HG03460 (cell line): ENCODE results near the gene FAM78B.

Experiments used
- ATAC-seq: cut with Tn5 transposase; IDR thresholded peaks from one replicate; pipeline ENCODE4 v1.9.1; 2021; ENCODE audit not compliant: unreplicated experiment

The FAM78B gene

DNA sequence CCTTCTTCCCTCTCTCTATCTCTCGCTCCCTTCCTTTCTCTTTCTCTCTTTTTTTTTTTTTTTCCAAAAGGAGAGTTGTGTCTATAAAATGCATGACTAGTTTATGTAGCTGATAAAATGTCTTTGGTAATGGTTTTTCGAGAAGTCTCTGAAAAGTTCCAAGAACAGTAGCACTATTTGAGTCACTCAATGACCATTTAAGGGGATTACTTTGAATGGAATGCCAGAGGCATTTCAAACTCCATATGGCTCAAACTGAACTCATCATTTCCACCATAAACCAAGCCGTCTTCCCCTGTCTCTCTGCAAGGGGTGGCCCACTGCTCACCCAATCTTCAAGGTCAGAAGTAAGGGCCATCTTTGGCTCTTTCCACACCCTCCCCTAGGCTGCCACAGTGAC, 93.3 kb downstream of the FAM78B start:
- ATAC-seq, result no peak

DNA sequence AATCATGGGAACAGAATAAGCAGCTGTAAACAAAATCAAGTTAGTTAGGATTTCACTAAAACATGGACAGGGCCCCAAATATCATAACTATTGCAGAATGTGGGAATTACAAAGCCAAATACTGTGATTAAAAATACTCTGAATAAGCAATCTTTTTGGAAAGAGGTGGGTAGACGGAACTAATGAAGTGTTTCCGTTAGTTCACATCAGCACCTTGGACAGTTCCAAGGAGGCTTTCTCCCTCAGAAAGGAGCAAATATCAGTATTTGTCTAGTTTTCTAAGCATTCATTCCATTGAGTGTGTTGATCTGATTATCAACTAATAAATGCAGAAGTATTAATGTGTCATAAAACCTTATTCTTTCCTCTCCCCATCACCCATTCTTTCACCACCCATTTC, 97.4 kb downstream of the FAM78B start:
- ATAC-seq, result no peak

DNA sequence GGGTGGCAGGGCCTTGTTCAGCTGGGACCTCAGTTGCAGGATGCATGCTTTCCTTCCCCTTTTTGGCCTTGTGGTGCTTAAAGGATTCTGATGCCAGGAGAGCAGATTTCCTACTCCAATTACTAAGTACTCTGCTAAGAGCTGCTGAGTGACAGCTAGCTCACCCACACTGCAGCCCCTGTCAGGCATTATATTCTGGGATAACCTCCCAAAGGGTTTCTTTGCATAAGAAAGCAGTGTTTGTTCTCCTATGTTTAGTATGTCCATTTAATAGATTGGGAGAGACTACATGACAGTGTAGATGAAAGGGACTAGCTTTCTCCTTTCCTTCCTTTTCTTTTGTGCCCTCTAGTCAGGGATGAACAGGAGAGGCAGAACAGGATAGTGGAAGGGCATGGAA, 100.7 kb downstream of the FAM78B start:
- no peak for ATAC-seq

DNA sequence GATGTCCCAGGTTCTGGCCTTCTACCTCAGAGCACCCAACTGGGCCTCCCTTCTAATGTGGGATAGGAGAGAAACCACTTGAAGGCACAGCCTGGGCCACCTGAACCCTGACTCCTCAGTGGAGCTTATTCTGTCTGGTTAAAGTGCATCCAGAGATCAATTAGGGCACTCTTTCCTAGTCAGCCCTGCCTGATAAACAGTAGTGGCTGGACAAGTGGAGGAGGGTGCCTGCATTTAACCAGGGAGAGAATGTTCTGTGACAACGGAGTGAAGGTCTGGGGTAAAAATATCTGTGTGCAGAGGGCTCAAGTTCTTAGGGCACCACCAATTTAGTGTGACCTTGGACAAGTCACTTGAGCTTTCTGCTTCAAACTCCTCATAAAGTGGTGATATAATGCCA, 101.8 kb downstream of the FAM78B start:
- ATAC-seq, result no peak

DNA sequence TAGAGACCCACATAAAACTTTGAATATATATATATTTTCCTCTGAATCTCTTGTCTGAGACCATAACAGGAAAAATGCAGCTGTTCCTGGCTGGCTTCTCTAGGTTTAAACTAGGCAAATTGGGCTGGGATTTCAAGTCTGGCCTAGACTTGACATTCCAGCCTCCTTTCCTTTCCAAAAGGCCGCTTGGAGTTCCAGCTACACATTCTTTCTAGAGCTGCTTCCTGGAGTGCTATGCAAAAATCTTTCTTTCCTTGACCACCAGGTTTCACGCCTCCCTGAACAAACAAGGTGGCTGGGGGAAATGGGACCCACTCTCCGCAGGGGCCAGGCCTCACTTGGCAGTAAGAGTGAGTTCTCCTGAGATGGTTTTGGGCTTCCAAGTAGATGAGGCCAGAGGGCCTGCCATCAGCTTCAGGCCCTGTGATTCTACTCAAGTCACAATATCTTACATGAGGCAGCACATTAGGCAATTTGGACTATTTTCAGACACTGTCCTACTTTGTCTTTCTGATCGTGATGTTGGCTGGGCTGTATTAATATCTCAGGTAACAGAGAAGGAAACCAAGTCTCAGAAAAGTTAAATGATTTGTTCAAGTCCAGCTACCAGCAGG, 102.4 kb downstream of the FAM78B start:
- ATAC-seq, result no peak

DNA sequence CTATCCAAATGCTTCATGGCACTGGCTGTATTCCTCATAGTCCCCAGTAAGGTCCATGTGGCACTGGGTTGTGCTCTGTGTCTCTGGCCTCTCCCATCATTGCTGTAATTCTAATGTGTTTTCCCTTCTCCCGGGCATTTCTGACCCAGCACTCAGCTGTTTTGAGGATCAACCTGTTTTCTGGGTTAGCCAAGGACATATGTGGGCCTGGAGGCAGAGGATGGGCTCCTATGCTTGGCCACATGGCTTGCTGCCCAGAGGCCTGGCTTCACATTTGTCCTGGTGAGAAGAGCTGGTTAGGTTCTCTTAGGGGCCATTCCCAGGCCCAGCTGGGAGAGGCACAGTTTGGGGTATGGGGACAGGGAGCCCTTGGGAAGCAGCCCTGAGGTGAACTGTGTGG, 103.1 kb downstream of the FAM78B start:
- no peak for ATAC-seq

DNA sequence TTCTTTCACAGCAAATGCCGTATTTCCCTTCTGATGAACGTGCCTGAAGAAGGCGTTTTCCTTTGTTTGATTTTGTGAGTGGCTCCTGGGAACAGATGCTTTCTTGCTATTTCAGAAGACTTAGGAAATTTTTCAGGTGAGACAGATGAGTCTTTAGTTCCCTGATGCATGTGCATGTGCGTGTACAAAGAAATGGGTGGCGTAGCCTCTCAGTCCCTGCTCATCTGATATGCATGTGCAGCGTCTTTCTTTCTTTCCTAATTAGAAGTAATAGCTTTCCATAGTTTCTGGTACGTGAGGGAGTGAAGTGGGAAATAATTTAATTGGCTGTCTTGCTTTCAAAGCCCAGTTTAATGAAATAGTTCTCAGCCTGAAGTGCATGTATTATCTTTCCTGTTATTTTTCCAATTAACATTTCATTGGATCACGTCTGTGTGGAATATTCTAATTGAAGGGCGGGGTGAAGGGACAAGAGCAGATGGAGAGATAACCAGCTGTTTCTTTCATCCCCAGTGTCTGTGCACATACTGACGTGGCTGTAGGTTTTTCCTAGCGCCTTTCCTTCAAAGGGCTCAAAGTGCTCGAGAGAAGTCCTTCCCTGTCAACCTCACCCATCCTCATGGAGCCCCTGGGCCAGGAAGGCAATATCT, 104.3 kb downstream of the FAM78B start:
- no peak for ATAC-seq

DNA sequence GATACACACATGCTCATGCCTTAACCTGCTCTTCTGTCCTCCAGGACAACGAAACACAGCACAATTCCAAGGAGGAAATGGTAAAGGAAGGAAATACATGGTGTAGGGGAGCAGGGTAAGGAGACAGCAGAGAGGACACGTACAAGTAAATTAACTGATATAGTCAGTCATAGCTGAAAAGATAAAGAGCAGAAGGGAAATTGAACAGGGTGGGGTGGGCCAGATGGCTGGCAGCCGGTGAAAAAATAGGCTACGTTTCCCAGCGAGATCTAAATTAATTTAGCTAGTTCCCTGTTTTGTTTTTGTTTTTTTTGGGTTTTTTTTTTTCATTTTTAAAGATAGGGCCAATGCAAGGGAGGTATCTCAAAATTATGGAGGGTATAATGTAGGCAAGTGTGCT, 109.2 kb downstream of the FAM78B start:
- no peak for ATAC-seq

DNA sequence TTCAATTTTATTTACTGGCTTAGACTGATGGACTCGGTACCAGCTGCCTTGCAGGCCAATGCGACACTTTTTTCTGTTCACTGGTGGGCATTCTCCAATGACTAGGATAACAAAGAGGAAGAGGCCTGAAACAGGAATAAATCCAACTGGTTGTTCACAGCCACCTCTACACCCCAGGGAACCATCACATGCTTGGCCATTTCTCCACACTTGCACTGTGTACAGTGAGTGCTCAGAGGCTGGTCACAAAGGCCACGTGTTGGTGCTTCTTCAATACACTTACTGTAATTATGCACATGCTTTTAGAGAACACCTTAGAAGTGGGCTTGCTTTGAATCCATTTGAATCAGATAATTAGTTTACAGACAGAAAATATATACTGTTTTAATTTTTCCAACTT, 113.4 kb downstream of the FAM78B start:
- no peak for ATAC-seq

DNA sequence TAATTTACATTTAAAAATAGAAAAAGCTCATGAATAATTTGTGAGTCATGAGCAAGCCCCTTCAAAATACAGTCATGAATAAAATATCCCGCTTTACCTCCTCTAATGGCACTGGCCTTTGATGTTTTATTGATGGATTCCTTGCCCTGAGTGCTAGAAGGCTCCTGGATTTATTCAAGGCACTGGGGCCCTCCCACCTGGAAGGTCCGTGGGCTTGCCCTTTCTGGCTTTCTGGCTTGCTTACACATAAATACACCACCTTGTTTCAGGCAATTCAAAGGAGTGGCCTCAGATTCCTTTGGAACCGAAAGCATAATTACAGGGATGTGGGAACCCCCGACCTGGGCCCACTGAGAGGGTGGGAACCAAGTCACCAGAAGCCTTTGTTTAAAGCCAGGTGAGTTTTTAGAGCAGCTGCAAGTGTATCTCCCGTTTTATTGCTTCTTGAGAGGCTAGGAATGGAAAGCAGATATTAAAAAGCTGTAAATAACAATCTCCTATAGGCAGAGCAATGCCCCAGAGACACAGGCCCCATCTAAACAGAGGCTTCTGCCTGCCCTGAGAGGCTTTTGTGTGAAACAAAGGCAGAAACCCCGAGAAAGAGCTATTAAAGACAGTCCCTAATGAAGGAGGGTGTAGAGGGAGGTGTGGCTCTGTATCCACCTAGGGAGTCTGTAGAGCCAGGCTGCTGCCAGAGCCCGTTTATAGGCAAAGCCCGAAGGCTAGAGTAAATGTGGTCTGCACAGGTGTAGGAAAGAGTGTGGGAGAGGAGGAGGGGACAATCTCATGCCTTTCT, 126.4 kb downstream of the FAM78B start:
- no peak for ATAC-seq

DNA sequence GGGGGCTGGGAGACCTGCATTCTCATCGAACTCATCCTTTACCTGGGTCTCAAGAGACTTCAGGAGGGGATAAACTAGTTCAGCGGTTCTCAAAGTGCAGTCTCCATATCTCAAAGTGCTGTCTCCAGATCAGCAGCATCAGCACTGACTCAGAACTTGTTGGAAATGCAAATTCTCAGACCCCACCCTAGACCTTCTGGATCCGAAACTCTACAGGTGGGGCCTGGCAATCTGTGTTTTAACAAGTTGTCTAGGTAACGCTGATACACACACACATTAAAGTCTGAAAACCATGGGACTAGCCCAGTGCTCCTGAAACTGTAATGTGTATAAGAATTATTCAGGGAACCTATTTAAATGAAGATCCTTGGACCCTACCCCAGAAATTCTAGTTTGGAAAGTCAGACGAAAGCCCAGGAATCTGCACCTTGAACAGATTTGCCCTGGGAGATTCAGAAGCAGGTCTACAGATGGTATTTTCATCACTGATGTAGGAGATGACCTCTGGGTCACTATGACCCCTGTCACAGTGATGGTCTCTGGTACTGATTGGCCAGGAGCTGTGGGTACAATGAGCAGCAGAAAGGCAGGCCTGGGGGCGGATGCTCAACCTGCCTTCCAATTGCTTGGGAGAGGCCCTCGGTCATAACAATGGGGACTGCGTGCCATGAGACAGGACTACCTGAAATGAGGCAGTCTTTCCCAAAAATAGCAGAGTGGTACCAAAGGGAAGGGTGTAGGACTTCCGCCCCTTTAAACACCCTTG, 127.2 kb downstream of the FAM78B start:
- ATAC-seq, result no peak

DNA sequence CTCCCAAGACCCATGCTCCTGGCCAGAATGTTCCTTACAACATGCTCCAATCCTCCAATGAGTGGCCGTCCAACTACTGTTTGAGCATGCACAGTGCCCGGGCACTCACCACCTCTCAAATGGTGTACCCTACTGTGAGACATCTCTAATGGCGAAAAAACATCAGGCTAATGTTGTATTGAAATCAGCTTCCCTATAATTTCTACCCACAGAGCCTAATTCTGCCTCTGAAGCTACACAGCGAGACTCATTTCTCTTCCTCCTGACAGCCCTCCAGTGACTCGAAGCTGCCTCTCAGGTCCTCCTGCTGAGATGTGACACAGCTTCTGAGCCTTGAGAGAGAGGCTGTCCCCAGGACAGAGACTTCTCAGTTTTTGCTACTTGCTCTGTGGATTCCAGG, 130.7 kb downstream of the FAM78B start:
- no peak for ATAC-seq

DNA sequence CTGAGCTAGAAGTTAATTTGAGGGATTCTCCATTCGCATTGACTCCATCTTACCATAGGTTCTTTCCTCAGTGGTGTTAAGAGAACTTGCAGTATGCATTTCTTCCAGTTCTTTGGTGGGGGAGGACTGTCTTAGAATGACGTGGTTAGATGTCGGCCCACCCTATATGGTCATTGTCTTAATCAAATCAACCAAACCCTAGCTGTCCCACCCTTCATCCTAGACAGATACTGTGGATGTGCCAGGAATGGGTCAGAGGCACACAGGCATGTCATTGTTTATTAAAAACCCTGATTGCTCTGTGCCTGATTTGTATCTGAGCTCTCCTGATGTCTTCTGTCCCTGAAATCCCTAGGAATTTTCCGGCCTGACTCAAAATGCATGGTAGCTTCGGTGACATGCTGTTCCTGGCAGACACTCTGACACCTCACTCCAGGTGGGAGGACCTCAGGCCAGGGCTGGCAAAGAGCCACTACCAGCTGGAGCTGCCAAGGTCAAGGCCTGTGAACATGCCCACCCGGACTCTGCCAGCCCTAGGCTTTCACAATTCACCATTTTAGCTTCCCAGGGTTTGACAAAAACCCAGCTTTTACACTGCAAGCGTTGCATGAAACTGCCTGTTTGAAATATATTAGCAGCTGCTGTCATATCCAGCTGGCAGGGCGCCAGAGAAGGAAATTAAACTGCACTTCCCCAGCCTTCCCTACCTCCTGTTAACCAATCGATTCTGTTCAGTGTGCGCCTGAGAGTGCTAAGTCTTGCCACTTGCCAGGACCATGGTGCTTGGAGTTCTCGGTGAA, 134.0 kb downstream of the FAM78B start:
- no peak for ATAC-seq

DNA sequence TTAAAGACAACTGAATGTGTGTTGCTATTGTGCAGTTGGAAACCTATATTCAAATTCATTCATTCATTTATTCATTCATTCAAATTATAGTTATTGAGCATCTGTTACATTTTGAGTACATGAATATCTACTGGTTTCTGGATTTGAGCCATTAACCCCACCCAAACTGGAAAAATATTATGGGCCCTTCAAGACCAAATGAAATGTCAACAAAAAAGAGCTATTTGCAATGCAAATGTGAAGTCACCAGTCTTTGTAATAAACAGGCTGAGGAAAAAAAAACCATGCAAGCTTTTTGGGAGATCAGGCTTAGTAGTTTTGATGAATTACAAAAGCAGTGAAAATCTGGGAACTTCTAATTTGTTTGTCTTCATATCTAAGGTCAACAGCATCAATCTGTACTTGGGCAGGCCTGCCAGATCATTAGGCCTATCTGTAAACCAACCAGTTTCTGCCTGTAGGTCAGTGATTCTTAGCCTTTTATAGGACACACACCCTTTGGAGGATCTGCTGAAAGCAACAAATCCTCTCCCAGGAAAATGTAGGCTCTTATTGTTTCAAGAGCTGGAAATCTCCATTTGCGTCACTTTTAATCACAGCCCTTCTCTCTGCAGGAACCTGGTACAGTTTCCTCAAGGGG, 134.7 kb downstream of the FAM78B start:
- ATAC-seq, result no peak

DNA sequence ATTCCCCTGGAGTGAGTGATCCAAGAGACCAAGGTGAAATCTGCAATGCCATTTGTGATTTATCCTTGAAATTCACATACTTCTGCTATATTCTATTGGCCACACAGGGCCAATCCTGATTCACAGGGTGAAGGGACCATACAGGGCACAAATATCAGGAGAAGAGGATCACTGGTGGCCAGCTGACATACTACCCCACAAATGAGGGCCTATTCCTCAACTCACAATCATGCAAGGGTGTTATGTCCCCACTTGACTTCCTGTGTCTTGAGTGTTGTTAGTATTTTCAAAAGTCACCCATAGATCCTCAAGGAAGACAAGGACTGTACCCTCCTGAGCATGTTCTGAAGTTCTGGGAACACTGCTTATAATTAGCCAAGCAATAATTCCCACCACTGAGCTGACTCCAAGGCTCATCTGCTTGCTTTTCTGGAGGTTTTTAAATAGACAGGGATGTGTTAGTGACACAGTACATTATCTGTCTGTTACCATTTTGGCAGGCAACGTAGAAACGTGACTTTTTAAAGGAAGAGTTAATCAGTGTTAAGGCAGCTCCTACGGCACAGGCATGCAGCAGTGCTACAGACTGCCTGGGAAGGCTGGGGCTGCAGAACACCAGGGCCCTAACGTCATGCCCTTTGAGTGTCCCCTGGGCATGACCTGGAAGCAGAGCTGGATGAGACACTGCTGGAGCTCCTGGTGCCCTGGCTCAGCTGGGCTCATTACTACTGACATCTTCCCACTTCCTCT, 137.4 kb downstream of the FAM78B start:
- no peak for ATAC-seq

DNA sequence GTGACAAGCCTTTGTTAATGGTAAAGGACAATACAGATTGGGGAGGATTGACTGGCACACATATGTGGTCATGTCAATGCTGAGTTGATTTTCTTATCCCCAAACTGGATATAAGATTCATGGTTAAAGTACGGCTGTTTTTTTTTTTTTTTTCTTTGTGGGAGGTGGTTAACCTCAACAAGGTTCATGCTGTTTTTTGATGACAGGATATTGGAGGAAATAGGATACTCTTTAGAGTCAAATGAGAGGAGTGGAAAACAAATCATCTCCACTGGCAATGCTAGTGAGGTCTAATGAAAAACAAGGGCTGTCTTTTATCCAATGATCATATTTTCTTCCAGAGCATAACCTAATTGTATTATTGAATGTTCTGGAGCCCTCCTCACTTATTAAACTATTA, 140.2 kb downstream of the FAM78B start:
- no peak for ATAC-seq

DNA sequence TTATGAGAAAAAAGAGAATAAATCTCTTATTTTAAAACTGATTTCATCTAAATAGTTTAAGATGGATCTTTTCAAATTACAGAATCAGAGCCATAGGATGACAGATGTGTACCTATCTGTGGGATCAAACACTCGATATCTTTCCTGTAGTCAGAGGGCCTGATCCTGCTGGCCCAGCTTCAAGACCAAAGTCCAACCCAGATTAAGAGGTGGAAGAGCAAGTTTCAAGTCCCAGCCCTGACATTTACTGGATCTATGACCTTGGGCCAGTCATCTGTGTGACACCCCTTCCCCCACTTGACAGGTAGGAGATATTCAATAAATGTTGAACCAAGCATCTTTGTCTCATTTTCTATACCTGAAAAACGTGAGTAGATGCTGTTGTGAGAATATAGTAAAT, 140.7 kb downstream of the FAM78B start:
- ATAC-seq, result no peak

DNA sequence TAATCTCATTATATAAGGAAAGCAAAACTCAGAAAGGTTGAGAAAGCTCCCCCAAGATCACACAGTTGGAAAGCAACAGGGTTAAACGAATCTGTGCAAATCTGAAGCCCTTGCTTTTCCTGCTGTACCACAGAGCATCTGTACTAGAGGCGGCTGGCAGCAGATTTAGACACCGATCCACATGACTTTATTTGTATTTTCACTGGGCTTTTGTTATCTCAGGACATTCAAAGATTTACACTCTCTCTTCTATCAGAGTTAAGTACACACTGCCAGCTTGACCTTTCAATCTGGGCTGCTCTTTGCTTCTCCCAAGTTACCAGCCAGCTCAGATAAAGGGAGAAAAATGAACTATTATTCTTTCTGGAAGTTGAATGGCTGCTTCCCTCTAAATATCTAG, 146.6 kb downstream of the FAM78B start:
- no peak for ATAC-seq
